ENCODE results near the gene PRR36. TPM values are rescaled to one million over a fixed set of nuclear protein-coding genes. Genes with fewer than 3 reads are reported as not detected.
A peak's percentile ranks its signal among the peaks of the same experiment; 100 is the strongest.

The PRR36 gene
- total RNA-seq, 1 donor from 2014 or later: 1.0 TPM

GRCh38 chr19:7879836-7880235 is 5.6 kb upstream of the PRR36 start:
- no peak for DNase-seq (ENCODE audit: low read depth)
- H3K36me3 ChIP-seq (ENCODE audit: control insufficient read depth, insufficient read depth, low read length): no peaks in the 10 kb centered on the region
- no peak for TF ChIP-seq CTCF (IDR thresholded peaks at IDR 0.05; ENCODE audit: insufficient read depth, low read length, poor library complexity, severe bottlenecking)

GRCh38 chr19:7879111-7879807 is 5.1 kb upstream of the PRR36 start:
- no peak for DNase-seq (ENCODE audit: low read depth)
- H3K36me3 ChIP-seq (ENCODE audit: control insufficient read depth, insufficient read depth, low read length): no peaks in the 10 kb centered on the region
- no peak for TF ChIP-seq CTCF (IDR thresholded peaks at IDR 0.05; ENCODE audit: insufficient read depth, low read length, poor library complexity, severe bottlenecking)
- H3K27me3 ChIP-seq (ENCODE audit: control insufficient read depth, insufficient read depth, low read length): peaks cover 9% of the 10 kb centered on the region
- H3K4me3 ChIP-seq (ENCODE audit: low read depth, low read length): no peak overlapping the region

More at GRCh38 chr19:7879836-7880235, 5.6 kb upstream of the PRR36 start:
- H3K27me3 ChIP-seq (ENCODE audit: control insufficient read depth, insufficient read depth, low read length): peaks cover 4% of the 10 kb centered on the region
- H3K4me3 ChIP-seq (ENCODE audit: low read depth, low read length): no peak overlapping the region

- TF ChIP-seq CTCF (IDR thresholded peaks at IDR 0.05; ENCODE audit: insufficient read depth, low read length, poor library complexity, severe bottlenecking): no peak
- H3K36me3 ChIP-seq (ENCODE audit: control insufficient read depth, insufficient read depth, low read length): no peaks in the 10 kb centered on the region
- H3K27me3 ChIP-seq (ENCODE audit: control insufficient read depth, insufficient read depth, low read length): peaks cover 24% of the 10 kb centered on the region
- H3K4me3 ChIP-seq (ENCODE audit: low read depth, low read length): no peak overlapping the region
- no peak for DNase-seq (ENCODE audit: low read depth)
Measured at GRCh38 chr19:7877249-7877836, 3.2 kb upstream of the PRR36 start.

- H3K36me3 ChIP-seq (ENCODE audit: control insufficient read depth, insufficient read depth, low read length): no peaks in the 10 kb centered on the region
- H3K4me3 ChIP-seq (ENCODE audit: low read depth, low read length): peak overlapping the region; percentile 52
- peaks cover 24% of the 10 kb centered on the region for H3K27me3 ChIP-seq (ENCODE audit: control insufficient read depth, insufficient read depth, low read length)
- TF ChIP-seq CTCF (IDR thresholded peaks at IDR 0.05; ENCODE audit: insufficient read depth, low read length, poor library complexity, severe bottlenecking): no peak
- no peak for DNase-seq (ENCODE audit: low read depth)
Measured at GRCh38 chr19:7874897-7875273, 695 bp upstream of the PRR36 start.

- no peak for TF ChIP-seq CTCF (IDR thresholded peaks at IDR 0.05; ENCODE audit: insufficient read depth, low read length, poor library complexity, severe bottlenecking)
- Histone ChIP-seq H3K36me3 (ENCODE audit: control insufficient read depth, insufficient read depth, low read length) (no peaks in the 10 kb centered on the region), H3K4me3 (ENCODE audit: low read depth, low read length) (peak overlapping the region; percentile 52), H3K27me3 (ENCODE audit: control insufficient read depth, insufficient read depth, low read length) (peaks cover 24% of the 10 kb centered on the region)
- no peak for DNase-seq (ENCODE audit: low read depth)
Measured at GRCh38 chr19:7873304-7874075, 700 bp downstream of the PRR36 start.
